NB4 (cell line): ENCODE data around the gene LGALS12.

Source experiments
- MYC ChIP-seq: IDR thresholded peaks from 2 replicates; pipeline ENCODE4 v1.6.1; 2011; ENCODE audit warnings: low read depth, low read length
- POLR2A ChIP-seq: IDR thresholded peaks from 2 replicates; pipeline ENCODE4 v1.6.1; 2011; ENCODE audit warnings: mild to moderate bottlenecking; ENCODE audit not compliant: insufficient read length; ENCODE audit errors: extremely low read depth
- TF ChIP-seq, protein P1 (sequence below): IDR thresholded peaks from one replicate; pipeline ENCODE4 v1.5.1; 2012; ENCODE audit warnings: low read depth, low read length

DNA sequence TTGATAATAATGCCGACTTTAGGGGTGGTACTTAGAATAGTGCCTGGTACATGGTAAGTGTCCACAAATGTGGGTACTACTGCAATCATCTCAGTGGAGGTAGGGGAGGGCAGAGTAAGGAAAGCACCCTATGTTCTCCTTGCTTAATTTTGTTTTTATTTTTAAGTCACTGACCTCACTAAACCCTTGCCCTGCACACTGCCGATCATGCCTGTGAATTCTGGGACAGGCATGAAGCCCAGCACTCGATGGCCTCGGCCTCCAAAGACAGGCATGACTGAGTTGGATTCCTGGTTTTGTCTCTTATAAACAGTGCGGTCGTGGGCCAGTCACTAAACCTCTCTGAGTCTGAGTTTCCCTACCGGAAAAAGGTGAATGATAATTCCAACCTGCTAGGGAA lies 6.9 kb downstream of the LGALS12 start:
- TF ChIP-seq, protein P1, sequence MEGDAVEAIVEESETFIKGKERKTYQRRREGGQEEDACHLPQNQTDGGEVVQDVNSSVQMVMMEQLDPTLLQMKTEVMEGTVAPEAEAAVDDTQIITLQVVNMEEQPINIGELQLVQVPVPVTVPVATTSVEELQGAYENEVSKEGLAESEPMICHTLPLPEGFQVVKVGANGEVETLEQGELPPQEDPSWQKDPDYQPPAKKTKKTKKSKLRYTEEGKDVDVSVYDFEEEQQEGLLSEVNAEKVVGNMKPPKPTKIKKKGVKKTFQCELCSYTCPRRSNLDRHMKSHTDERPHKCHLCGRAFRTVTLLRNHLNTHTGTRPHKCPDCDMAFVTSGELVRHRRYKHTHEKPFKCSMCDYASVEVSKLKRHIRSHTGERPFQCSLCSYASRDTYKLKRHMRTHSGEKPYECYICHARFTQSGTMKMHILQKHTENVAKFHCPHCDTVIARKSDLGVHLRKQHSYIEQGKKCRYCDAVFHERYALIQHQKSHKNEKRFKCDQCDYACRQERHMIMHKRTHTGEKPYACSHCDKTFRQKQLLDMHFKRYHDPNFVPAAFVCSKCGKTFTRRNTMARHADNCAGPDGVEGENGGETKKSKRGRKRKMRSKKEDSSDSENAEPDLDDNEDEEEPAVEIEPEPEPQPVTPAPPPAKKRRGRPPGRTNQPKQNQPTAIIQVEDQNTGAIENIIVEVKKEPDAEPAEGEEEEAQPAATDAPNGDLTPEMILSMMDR = no peak
- TF ChIP-seq MYC = no peak
- no peak for TF ChIP-seq POLR2A
